Cortex of kidney (tissue), 1 donor: ENCODE measurements around the gene BARX1.
"Not testable (repeated sequence)": the region's sequence is repeated elsewhere in the genome, so short reads cannot be mapped to it uniquely, and the experiment has no call there.

ENCODE experiments used
- DNase-seq: peaks from one replicate; lab custom pipeline; 2025; lab: John Stamatoyannopoulos, UW

The BARX1 gene

GRCh38 chr9:93951655-93952118 lies 3.5 kb downstream of the BARX1 start:
- DNase-seq, result no peak

GRCh38 chr9:93950619-93951601 lies 4.2 kb downstream of the BARX1 start:
- DNase-seq, result no peak

GRCh38 chr9:93949694-93950449 lies 5.3 kb downstream of the BARX1 start:
- DNase-seq, result no peak

- no peak for DNase-seq
Observed at GRCh38 chr9:93949073-93949693, 6.0 kb downstream of the BARX1 start.

GRCh38 chr9:93948441-93949072 lies 6.6 kb downstream of the BARX1 start:
- DNase-seq, result no peak

- DNase-seq, result no peak
Observed at GRCh38 chr9:93947409-93948070, 7.6 kb downstream of the BARX1 start.

- no peak for DNase-seq
Observed at GRCh38 chr9:93946338-93946712, 8.8 kb downstream of the BARX1 start.

GRCh38 chr9:93945400-93946337 lies 9.5 kb downstream of the BARX1 start:
- no peak for DNase-seq

- DNase-seq, result no peak
Observed at GRCh38 chr9:93944011-93944410, 11.1 kb downstream of the BARX1 start.

GRCh38 chr9:93942161-93942560 lies 13.0 kb downstream of the BARX1 start:
- no peak for DNase-seq

GRCh38 chr9:93941493-93941892 lies 13.7 kb downstream of the BARX1 start:
- no peak for DNase-seq

GRCh38 chr9:93940951-93941350 lies 14.2 kb downstream of the BARX1 start:
- no peak for DNase-seq

- not testable (repeated sequence) for DNase-seq
Observed at GRCh38 chr9:93939589-93939988, 15.6 kb downstream of the BARX1 start.

GRCh38 chr9:93937193-93937592 lies 18.0 kb downstream of the BARX1 start:
- DNase-seq, result no peak

GRCh38 chr9:93931905-93932304 lies 23.2 kb downstream of the BARX1 start:
- DNase-seq, result no peak

GRCh38 chr9:93930070-93930469 lies 25.1 kb downstream of the BARX1 start:
- DNase-seq, result no peak

GRCh38 chr9:93929231-93929630 lies 25.9 kb downstream of the BARX1 start:
- no peak for DNase-seq

GRCh38 chr9:93922535-93922934 lies 32.6 kb downstream of the BARX1 start:
- DNase-seq, result no peak

- DNase-seq, result no peak
Observed at GRCh38 chr9:93920131-93920800, 34.9 kb downstream of the BARX1 start.

GRCh38 chr9:93918061-93918460 lies 37.1 kb downstream of the BARX1 start:
- no peak for DNase-seq
